T47D (cell line): ENCODE measurements around the gene ADAM12.
A peak's percentile ranks its signal among the peaks of the same experiment; 100 is the strongest.

ENCODE experiments used
- DNase-seq, 2 experiments: peaks; one replicate each; pipeline versions ENCODE4 v3.0.0 to v3.0.0-alpha.2; 2011 to 2012; ENCODE audit warnings: low read depth in 1 of 2, low spot score in 1 of 2
- JUND ChIP-seq: IDR thresholded peaks from 2 replicates; pipeline ENCODE4 v1.6.1; 2012; ENCODE audit warnings: low read depth
- in situ Hi-C: cut with HindIII; loops from 2 replicates; pipeline ENCODE4 v1.10.0; 2016; ENCODE audit warnings: low sequenced_read_pairs, low pct_unique_long_range_greater_than_20kb

The ADAM12 gene

GRCh38 chr10:126075009-126075408, 313.3 kb downstream of the ADAM12 start:
- no peak for DNase-seq
- TF ChIP-seq JUND, result no peak
- in situ Hi-C loops, result no loop called here

- in situ Hi-C loops, result no loop called here
- no peak for DNase-seq
These were observed 314.0 kb downstream of the ADAM12 start for GRCh38 chr10:126074291-126074690.

GRCh38 chr10:126073606-126074005, 314.7 kb downstream of the ADAM12 start:
- no peak for TF ChIP-seq JUND
- in situ Hi-C loops, result no loop called here
- no peak for DNase-seq

More at GRCh38 chr10:126074291-126074690, 314.0 kb downstream of the ADAM12 start:
- TF ChIP-seq JUND, result no peak

GRCh38 chr10:126072622-126073021, 315.7 kb downstream of the ADAM12 start:
- no peak for DNase-seq
- no peak for TF ChIP-seq JUND
- in situ Hi-C loops, result no loop called here

- in situ Hi-C loops, result no loop called here
These were observed 317.6 kb downstream of the ADAM12 start for GRCh38 chr10:126070476-126071215.

GRCh38 chr10:126068322-126068721, 320.0 kb downstream of the ADAM12 start:
- DNase-seq, result no peak
- TF ChIP-seq JUND, result no peak
- in situ Hi-C loops, result no loop called here

More at GRCh38 chr10:126070476-126071215, 317.6 kb downstream of the ADAM12 start:
- no peak for TF ChIP-seq JUND
- DNase-seq, result no peak

- in situ Hi-C loops, result no loop called here
- no peak for TF ChIP-seq JUND
- DNase-seq, result no peak
These were observed 321.8 kb downstream of the ADAM12 start for GRCh38 chr10:126066456-126066855.

- DNase-seq, result no peak
- in situ Hi-C loops, result no loop called here
- no peak for TF ChIP-seq JUND
These were observed 322.4 kb downstream of the ADAM12 start for GRCh38 chr10:126065751-126066377.

- no peak for DNase-seq
- in situ Hi-C loops, result no loop called here
- no peak for TF ChIP-seq JUND
These were observed 323.8 kb downstream of the ADAM12 start for GRCh38 chr10:126064512-126064911.

GRCh38 chr10:126063353-126063791, 324.9 kb downstream of the ADAM12 start:
- no peak for DNase-seq
- no peak for TF ChIP-seq JUND
- in situ Hi-C loops, result no loop called here

- in situ Hi-C loops, result no loop called here
- TF ChIP-seq JUND, result no peak
- peak in 1 of 2 experiments; percentile 29 for DNase-seq
These were observed 325.9 kb downstream of the ADAM12 start for GRCh38 chr10:126062131-126063032.

GRCh38 chr10:126061526-126061925, 326.8 kb downstream of the ADAM12 start:
- DNase-seq, result no peak
- in situ Hi-C loops, result no loop called here
- TF ChIP-seq JUND, result no peak

GRCh38 chr10:126060261-126060931, 327.9 kb downstream of the ADAM12 start:
- no peak for DNase-seq
- TF ChIP-seq JUND, result no peak
- in situ Hi-C loops, result no loop called here
